GM23338 (cell line): ENCODE measurements around the gene TAF4. TPM values are rescaled to one million over a fixed set of nuclear protein-coding genes. Genes with fewer than 3 reads are reported as not detected.

ENCODE experiments used
- ATAC-seq: fragments of 200-7000 bp; cut with Tn5 transposase; 3 replicates; pipeline ENCODE4 v1.9.1; 2020
- DNase-seq: peaks from one replicate; pipeline ENCODE4 v3.0.0-alpha.2; 2015; ENCODE audit warnings: low spot score
- H2AFZ ChIP-seq: fragments of 200-600 bp; sonication (generic); 2 replicates; pipeline ENCODE4 v1.8.0; 2016; ENCODE audit warnings: antibody characterized with exemption, mild to moderate bottlenecking, moderate library complexity
- H3F3A ChIP-seq: fragments of 200-600 bp; sonication (generic); replicated peaks from 2 replicates; pipeline ENCODE4 v1.8.0; 2017; ENCODE audit warnings: antibody characterized with exemption, mixed run types, low read depth
- H3K27ac ChIP-seq: fragments of 200-600 bp; sonication (generic); 2 replicates; pipeline ENCODE4 v1.6.1; 2016; ENCODE audit warnings: low read depth
- H3K27me3 ChIP-seq: fragments of 200-600 bp; sonication (generic); 2 replicates; pipeline ENCODE4 v1.8.0; 2016; ENCODE audit warnings: mild to moderate bottlenecking, mixed run types, moderate library complexity; ENCODE audit not compliant: insufficient read depth
- H3K36me3 ChIP-seq: fragments of 200-600 bp; sonication (generic); 2 replicates; pipeline ENCODE4 v1.8.0; 2016; ENCODE audit warnings: mild to moderate bottlenecking; ENCODE audit not compliant: insufficient read depth
- H3K4me1 ChIP-seq: fragments of 200-600 bp; sonication (generic); 2 replicates; pipeline ENCODE4 v1.8.0; 2016; ENCODE audit warnings: mild to moderate bottlenecking, moderate library complexity; ENCODE audit not compliant: insufficient read depth
- H3K4me2 ChIP-seq: fragments of 200-600 bp; sonication (generic); 2 replicates; pipeline ENCODE4 v1.7.1; 2017; ENCODE audit warnings: mixed run types
- H3K4me3 ChIP-seq: fragments of 200-600 bp; sonication (generic); 2 replicates; pipeline ENCODE4 v1.6.1; 2016; ENCODE audit warnings: mixed run types
- H3K79me2 ChIP-seq: fragments of 200-600 bp; sonication (generic); replicated peaks from 2 replicates; pipeline ENCODE4 v1.8.0; 2017; ENCODE audit warnings: mild to moderate bottlenecking; ENCODE audit not compliant: insufficient read depth
- H3K9me2 ChIP-seq: fragments of 200-600 bp; sonication (generic); 2 replicates; pipeline ENCODE4 v1.8.0; 2017; ENCODE audit not compliant: insufficient read depth
- H4K20me1 ChIP-seq: fragments of 200-600 bp; sonication (generic); replicated peaks from 2 replicates; pipeline ENCODE4 v1.8.0; 2017; ENCODE audit warnings: mild to moderate bottlenecking; ENCODE audit not compliant: insufficient read depth
- H3K27ac Mint-ChIP-seq: 2 replicates; pipeline ENCODE4 v1.8.0; 2020; ENCODE audit warnings: inconsistent platforms, mild to moderate bottlenecking, moderate library complexity, mixed read lengths
- H3K27me3 Mint-ChIP-seq: 3 replicates; pipeline ENCODE4 v1.8.0; 2022; ENCODE audit warnings: low read depth, mild to moderate bottlenecking, moderate library complexity, mixed read lengths, inconsistent platforms; ENCODE audit not compliant: insufficient read depth, poor library complexity
- H3K36me3 Mint-ChIP-seq: 3 replicates; pipeline ENCODE4 v1.8.0; 2021; ENCODE audit warnings: low read depth, mild to moderate bottlenecking, inconsistent platforms, moderate library complexity, mixed read lengths
- H3K4me1 Mint-ChIP-seq: 3 replicates; pipeline ENCODE4 v1.8.0; 2020; ENCODE audit warnings: mild to moderate bottlenecking, inconsistent platforms, mixed read lengths
- H3K4me3 Mint-ChIP-seq: 3 replicates; pipeline ENCODE4 v1.8.0; 2021; ENCODE audit warnings: moderate library complexity, mild to moderate bottlenecking, inconsistent platforms, mixed read lengths
- H3K9me3 Mint-ChIP-seq: 3 replicates; pipeline ENCODE4 v1.8.0; 2020; ENCODE audit warnings: moderate library complexity, mild to moderate bottlenecking, inconsistent platforms, mixed read lengths
- CTCF ChIP-seq, 2 experiments: fragments of 200-600 bp in 1 of 2; sonication (generic) in 1 of 2; conservative IDR thresholded peaks; 2 replicates each; pipeline versions ENCODE4 v1.5.1 to v1.6.1; 2016 to 2017; ENCODE audit warnings: antibody characterized with exemption in 2 of 2, low read depth in 2 of 2, mild to moderate bottlenecking in 2 of 2, moderate library complexity in 1 of 2
- ETS1 ChIP-seq: IDR thresholded peaks from 2 replicates; pipeline ENCODE4 v1.6.1; 2016; ENCODE audit warnings: antibody characterized with exemption
- EZH2 ChIP-seq: fragments of 200-600 bp; sonication (generic); IDR thresholded peaks from one replicate; pipeline ENCODE4 v1.8.0; 2017; ENCODE audit warnings: antibody characterized with exemption, mild to moderate bottlenecking, low read depth; ENCODE audit not compliant: unreplicated experiment
- POLR2AphosphoS5 ChIP-seq: IDR thresholded peaks from 2 replicates; pipeline ENCODE4 v1.6.1; 2016; ENCODE audit warnings: antibody characterized with exemption, low read depth
- REST ChIP-seq: IDR thresholded peaks from one replicate; pipeline ENCODE4 v1.6.1; 2018; ENCODE audit warnings: antibody characterized with exemption; ENCODE audit not compliant: unreplicated experiment
- STAT1 ChIP-seq: IDR thresholded peaks from one replicate; pipeline ENCODE4 v1.6.1; 2016; ENCODE audit warnings: antibody characterized with exemption; ENCODE audit not compliant: unreplicated experiment
- ZNF331 ChIP-seq: fragments of 250-450 bp; sonication (Bioruptor Pico); IDR thresholded peaks from 2 replicates; pipeline ENCODE4 v1.5.0; 2020; ENCODE audit warnings: low read depth, mild to moderate bottlenecking, moderate library complexity
- ZNF462 ChIP-seq: fragments of 250-450 bp; sonication (Bioruptor Pico); IDR thresholded peaks from 2 replicates; pipeline ENCODE4 v1.5.0; 2020; ENCODE audit warnings: mild to moderate bottlenecking, moderate library complexity
- polyA plus RNA-seq: library from polyadenylated mRNA; unstranded; fragments of >200 nt; fragmentation: Nextera tagmentation; extraction: Ambion mirVana; gene quantifications from 2 replicates; pipeline ENCODE4 v1.2.1, GENCODE V29; 2016
- total RNA-seq: library from RNA; depleted of rRNA; stranded (reverse); fragments of >200 nt; shearing (Covaris generic); gene quantifications from 2 replicates; pipeline ENCODE4 v1.2.3, GENCODE V29; 2014

The TAF4 gene
- total and polyA plus RNA-seq, 2 experiments from 2014 or later, result 7.2 to 60.0 TPM

- no peak for TF ChIP-seq ZNF462
Observed at GRCh38 chr20:62004614-62005013, 61.1 kb downstream of the TAF4 start (continued).

- H3K4me2 ChIP-seq, result no peak overlapping the region
- H3K36me3 Mint-ChIP-seq, result peaks cover 78% of the 10 kb centered on the region
- H3K4me3 ChIP-seq, result no peak overlapping the region
- no peak overlapping the region for H2AFZ ChIP-seq
- H3K9me3 Mint-ChIP-seq, result no peaks in the 10 kb centered on the region; the same call in 2 of the 3 replicates
- no peaks in the 10 kb centered on the region for H3K4me1 Mint-ChIP-seq
- peaks cover 4% of the 10 kb centered on the region for H3K27me3 Mint-ChIP-seq
- H3K27me3 ChIP-seq, result no peaks in the 10 kb centered on the region
- H3K36me3 ChIP-seq, result peaks cover 18% of the 10 kb centered on the region
- no peaks in the 10 kb centered on the region for H3K79me2 ChIP-seq
- H4K20me1 ChIP-seq, result peaks cover 3% of the 10 kb centered on the region; the same call in 1 of the 2 replicates
- H3K9me2 ChIP-seq, result no peaks in the 10 kb centered on the region
- H3K27ac Mint-ChIP-seq, result no peak overlapping the region
- ATAC-seq, result peak; percentile 30; the same call in 2 of the 3 replicates
- H3K4me1 ChIP-seq, result no peaks in the 10 kb centered on the region
- no peak for DNase-seq
- no peak overlapping the region for H3K27ac ChIP-seq
- no peak overlapping the region for H3K4me3 Mint-ChIP-seq
- no peaks in the 10 kb centered on the region for H3F3A ChIP-seq
- TF ChIP-seq ETS1 (no peak), POLR2AphosphoS5 (no peak), ZNF331 (CRISPR knock-in tag) (no peak), CTCF (conservative IDR thresholded peaks at IDR 0.05; ENCODE audit: low read depth in 2 of 2) (no peak), STAT1 (no peak), EZH2 (no peak), REST (no peak)
Observed at GRCh38 chr20:62003567-62004405, 61.9 kb downstream of the TAF4 start.
